ENCODE data around the gene NPBWR2. TPM values are rescaled to one million over a fixed set of nuclear protein-coding genes. Genes with fewer than 3 reads are reported as not detected.

NPBWR2 gene
- total RNA-seq, 1 experiment from 2014 or later = not detected

DNA sequence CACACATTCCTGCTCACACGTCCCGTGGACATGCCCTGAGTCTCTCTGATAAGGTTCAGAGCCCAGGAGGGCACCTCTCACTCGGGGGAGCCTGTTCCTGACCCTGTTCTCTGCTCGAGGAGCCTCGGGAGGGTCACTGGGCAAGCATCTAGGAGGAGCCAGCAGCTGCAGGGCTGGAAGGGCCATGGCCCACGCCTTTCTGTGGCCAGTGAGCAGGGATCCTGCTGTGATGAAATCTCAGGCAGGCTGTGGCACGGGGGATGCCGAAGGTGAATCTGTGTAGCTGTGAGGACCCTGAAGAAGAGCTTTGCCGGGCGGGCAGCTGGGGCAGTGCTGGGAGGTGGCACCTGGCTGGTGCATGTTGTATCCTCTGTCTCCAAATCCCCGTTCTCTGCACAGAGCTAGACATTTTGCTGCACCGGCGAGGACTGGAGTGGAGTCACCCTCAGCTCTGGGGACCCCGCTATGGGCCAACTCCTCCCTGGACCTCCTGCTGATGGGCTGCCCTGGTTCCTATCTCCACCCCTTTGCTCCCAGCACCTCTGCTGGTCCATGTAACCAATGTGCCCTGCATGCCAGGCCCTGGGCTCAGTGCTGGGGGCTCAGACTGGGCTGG, 7.1 kb upstream of the NPBWR2 start:
- ATAC-seq (no peak), DNase-seq (ENCODE audit: low spot score) (no peak)
- Mint-ChIP-seq H3K27ac (0 out of 2 replicates have a peak overlapping the region, but pooled peaks have one; percentile 53), H3K27me3 (ENCODE audit: low read depth) (no peaks in the 10 kb centered on the region), H3K9me3 (no peaks in the 10 kb centered on the region), H3K4me3 (no peak overlapping the region), H3K36me3 (no peaks in the 10 kb centered on the region), H3K4me1 (no peaks in the 10 kb centered on the region)
- POLR2A ChIA-PET = no interaction called here
- CTCF ChIA-PET = interaction anchor here (1.0 to 5.9 kb wide), 2 partner anchors 12 to 31 kb away, joined by 4 to 30 read pairs; no protein-coding TSS in a partner anchor
- no peak for TF ChIP-seq FOXK1 (CRISPR knock-in tag; IDR thresholded peaks at IDR 0.05)
- TF ChIP-seq, protein P1, sequence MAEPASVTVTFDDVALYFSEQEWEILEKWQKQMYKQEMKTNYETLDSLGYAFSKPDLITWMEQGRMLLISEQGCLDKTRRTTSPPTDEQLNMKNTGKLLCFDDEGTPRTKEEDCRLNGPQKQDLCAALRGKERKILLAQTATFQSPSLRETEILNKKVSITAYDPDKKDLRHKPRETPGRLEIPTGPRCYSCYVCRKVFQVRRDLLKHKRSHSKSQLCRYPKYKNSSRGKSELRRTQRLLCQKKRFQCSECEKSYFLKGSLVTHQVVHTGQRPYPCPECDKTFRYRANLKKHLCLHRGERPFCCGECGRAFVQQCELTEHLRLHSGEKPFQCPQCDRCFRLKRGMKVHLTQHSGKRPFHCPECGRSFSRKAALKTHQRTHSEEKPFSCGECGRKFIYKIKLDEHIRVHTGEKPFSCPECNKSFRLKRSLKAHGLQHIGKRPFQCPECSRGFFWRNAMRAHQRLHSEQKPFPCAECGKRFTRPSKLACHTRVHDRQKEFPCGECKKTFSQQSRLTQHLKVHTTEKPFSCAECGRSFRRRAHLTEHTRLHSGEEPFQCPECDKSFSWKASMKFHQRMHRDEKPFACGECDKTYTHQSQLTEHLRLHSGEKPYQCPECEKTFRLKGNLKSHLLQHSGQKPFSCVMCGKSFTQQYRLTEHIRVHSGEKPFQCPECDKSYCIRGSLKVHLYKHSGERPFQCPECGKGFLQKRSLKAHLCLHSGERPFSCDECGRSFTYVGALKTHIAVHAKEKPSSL (CRISPR knock-in tag; conservative IDR thresholded peaks at IDR 0.05) = no peak
- TF ChIP-seq, protein P2, sequence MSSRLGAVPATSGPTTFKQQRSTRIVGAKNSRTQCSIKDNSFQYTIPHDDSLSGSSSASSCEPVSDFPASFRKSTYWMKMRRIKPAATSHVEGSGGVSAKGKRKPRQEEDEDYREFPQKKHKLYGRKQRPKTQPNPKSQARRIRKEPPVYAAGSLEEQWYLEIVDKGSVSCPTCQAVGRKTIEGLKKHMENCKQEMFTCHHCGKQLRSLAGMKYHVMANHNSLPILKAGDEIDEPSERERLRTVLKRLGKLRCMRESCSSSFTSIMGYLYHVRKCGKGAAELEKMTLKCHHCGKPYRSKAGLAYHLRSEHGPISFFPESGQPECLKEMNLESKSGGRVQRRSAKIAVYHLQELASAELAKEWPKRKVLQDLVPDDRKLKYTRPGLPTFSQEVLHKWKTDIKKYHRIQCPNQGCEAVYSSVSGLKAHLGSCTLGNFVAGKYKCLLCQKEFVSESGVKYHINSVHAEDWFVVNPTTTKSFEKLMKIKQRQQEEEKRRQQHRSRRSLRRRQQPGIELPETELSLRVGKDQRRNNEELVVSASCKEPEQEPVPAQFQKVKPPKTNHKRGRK (CRISPR knock-in tag; IDR thresholded peaks at IDR 0.05; ENCODE audit: borderline replicate concordance) = no peak
- TF ChIP-seq NFE2L1 (CRISPR knock-in tag; IDR thresholded peaks at IDR 0.05) = no peak
- no peak for TF ChIP-seq RELA (CRISPR knock-in tag; IDR thresholded peaks at IDR 0.05; ENCODE audit: borderline replicate concordance)

DNA sequence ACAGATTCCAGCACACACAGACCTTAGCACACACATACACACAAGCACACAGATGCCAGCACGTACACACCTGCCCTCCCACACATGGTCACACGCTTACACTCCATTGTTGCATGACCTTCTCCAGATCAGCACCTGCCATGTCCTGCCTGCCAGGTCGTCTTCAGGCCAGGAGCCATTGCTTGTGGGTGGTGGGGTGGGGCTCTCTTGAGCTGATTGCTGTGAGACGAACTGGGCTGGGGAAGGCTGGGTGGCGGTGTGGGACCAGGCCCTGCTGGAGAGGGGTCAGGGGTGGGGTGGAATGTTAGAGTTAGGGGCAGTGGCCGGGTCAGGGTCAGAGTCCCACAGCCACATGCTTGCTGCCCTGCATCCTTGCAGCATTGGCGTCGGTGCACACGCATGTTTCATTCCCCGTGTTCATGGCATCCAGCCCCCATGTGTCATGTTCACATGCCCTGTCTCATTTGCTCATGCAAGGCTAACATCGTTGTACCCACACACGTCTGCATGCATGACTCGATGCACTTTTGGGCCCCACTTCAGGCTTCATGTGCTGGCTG, 6.5 kb upstream of the NPBWR2 start:
- ChIA-PET POLR2A (no interaction called here), CTCF (interaction anchor here (0.6 to 5.9 kb wide), 3 partner anchors 12 to 49 kb away, joined by 4 to 30 read pairs (median 4); no protein-coding TSS in a partner anchor)
- DNase-seq (ENCODE audit: low spot score) = no peak
- H3K27me3 Mint-ChIP-seq (ENCODE audit: low read depth) = no peaks in the 10 kb centered on the region
- H3K4me3 Mint-ChIP-seq = no peak overlapping the region
- TF ChIP-seq, protein P3, sequence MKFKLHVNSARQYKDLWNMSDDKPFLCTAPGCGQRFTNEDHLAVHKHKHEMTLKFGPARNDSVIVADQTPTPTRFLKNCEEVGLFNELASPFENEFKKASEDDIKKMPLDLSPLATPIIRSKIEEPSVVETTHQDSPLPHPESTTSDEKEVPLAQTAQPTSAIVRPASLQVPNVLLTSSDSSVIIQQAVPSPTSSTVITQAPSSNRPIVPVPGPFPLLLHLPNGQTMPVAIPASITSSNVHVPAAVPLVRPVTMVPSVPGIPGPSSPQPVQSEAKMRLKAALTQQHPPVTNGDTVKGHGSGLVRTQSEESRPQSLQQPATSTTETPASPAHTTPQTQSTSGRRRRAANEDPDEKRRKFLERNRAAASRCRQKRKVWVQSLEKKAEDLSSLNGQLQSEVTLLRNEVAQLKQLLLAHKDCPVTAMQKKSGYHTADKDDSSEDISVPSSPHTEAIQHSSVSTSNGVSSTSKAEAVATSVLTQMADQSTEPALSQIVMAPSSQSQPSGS (CRISPR knock-in tag; IDR thresholded peaks at IDR 0.05; ENCODE audit: borderline replicate concordance, low read depth) = no peak
- TF ChIP-seq NFATC4 (CRISPR knock-in tag; IDR thresholded peaks at IDR 0.05) (no peak), FOXP1 (CRISPR knock-in tag; IDR thresholded peaks at IDR 0.05; ENCODE audit: borderline replicate concordance) (no peak), MXD4 (CRISPR knock-in tag; IDR thresholded peaks at IDR 0.05; ENCODE audit: borderline replicate concordance) (no peak)
- TF ChIP-seq, protein P4, sequence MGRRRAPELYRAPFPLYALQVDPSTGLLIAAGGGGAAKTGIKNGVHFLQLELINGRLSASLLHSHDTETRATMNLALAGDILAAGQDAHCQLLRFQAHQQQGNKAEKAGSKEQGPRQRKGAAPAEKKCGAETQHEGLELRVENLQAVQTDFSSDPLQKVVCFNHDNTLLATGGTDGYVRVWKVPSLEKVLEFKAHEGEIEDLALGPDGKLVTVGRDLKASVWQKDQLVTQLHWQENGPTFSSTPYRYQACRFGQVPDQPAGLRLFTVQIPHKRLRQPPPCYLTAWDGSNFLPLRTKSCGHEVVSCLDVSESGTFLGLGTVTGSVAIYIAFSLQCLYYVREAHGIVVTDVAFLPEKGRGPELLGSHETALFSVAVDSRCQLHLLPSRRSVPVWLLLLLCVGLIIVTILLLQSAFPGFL (CRISPR knock-in tag; IDR thresholded peaks at IDR 0.05; ENCODE audit: borderline replicate concordance) = no peak
- TF ChIP-seq, protein P5, sequence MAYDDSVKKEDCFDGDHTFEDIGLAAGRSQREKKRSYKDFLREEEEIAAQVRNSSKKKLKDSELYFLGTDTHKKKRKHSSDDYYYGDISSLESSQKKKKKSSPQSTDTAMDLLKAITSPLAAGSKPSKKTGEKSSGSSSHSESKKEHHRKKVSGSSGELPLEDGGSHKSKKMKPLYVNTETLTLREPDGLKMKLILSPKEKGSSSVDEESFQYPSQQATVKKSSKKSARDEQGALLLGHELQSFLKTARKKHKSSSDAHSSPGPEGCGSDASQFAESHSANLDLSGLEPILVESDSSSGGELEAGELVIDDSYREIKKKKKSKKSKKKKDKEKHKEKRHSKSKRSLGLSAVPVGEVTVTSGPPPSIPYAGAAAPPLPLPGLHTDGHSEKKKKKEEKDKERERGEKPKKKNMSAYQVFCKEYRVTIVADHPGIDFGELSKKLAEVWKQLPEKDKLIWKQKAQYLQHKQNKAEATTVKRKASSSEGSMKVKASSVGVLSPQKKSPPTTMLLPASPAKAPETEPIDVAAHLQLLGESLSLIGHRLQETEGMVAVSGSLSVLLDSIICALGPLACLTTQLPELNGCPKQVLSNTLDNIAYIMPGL (CRISPR knock-in tag; IDR thresholded peaks at IDR 0.05) = no peak
- TF ChIP-seq, protein P6, sequence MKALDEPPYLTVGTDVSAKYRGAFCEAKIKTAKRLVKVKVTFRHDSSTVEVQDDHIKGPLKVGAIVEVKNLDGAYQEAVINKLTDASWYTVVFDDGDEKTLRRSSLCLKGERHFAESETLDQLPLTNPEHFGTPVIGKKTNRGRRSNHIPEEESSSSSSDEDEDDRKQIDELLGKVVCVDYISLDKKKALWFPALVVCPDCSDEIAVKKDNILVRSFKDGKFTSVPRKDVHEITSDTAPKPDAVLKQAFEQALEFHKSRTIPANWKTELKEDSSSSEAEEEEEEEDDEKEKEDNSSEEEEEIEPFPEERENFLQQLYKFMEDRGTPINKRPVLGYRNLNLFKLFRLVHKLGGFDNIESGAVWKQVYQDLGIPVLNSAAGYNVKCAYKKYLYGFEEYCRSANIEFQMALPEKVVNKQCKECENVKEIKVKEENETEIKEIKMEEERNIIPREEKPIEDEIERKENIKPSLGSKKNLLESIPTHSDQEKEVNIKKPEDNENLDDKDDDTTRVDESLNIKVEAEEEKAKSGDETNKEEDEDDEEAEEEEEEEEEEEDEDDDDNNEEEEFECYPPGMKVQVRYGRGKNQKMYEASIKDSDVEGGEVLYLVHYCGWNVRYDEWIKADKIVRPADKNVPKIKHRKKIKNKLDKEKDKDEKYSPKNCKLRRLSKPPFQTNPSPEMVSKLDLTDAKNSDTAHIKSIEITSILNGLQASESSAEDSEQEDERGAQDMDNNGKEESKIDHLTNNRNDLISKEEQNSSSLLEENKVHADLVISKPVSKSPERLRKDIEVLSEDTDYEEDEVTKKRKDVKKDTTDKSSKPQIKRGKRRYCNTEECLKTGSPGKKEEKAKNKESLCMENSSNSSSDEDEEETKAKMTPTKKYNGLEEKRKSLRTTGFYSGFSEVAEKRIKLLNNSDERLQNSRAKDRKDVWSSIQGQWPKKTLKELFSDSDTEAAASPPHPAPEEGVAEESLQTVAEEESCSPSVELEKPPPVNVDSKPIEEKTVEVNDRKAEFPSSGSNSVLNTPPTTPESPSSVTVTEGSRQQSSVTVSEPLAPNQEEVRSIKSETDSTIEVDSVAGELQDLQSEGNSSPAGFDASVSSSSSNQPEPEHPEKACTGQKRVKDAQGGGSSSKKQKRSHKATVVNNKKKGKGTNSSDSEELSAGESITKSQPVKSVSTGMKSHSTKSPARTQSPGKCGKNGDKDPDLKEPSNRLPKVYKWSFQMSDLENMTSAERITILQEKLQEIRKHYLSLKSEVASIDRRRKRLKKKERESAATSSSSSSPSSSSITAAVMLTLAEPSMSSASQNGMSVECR (CRISPR knock-in tag; IDR thresholded peaks at IDR 0.05; ENCODE audit: borderline replicate concordance) = no peak
- H3K27ac Mint-ChIP-seq = peak overlapping the region; percentile 53; the same call in 1 of the 2 replicates
- H3K36me3 Mint-ChIP-seq = no peaks in the 10 kb centered on the region
- no peaks in the 10 kb centered on the region for H3K4me1 Mint-ChIP-seq
- ATAC-seq = no peak
- H3K9me3 Mint-ChIP-seq = no peaks in the 10 kb centered on the region

All from WTC11 (cell line).